ENCODE measurements around the gene TRIM46. TPM values are rescaled to one million over a fixed set of nuclear protein-coding genes. Genes with fewer than 3 reads are reported as not detected.

The TRIM46 gene
- total and polyA plus RNA-seq, 2 of the 13 experiments (the other 11 are each of a cell fraction or from before 2014, with no cell fraction given) = 0.04 to 0.09 TPM

- TF ChIP-seq ARID4A (CRISPR knock-in tag; IDR thresholded peaks at IDR 0.05; ENCODE audit: borderline replicate concordance) = 0 out of 2 replicates have a peak, but pooled peaks have one; percentile 5
- TF ChIP-seq MAZ (IDR thresholded peaks at IDR 0.05; ENCODE audit: borderline replicate concordance, low read depth, low read length) = no peak
- TF ChIP-seq MAZ (CRISPR knock-in tag; IDR thresholded peaks at IDR 0.05; ENCODE audit: low read depth) = 0 out of 2 replicates have a peak, but pooled peaks have one; percentile 1
- no peak for TF ChIP-seq FOSL1 (CRISPR knock-in tag; IDR thresholded peaks at IDR 0.05; ENCODE audit: borderline replicate concordance)
- peak; percentile 81 for TF ChIP-seq HNRNPL (IDR thresholded peaks at IDR 0.05; ENCODE audit: low read depth, low read length)
- TF ChIP-seq HDAC1 (CRISPR knock-in tag; IDR thresholded peaks at IDR 0.05) = 0 out of 2 replicates have a peak, but pooled peaks have one; percentile 19
- TF ChIP-seq NR2C2 (CRISPR knock-in tag; IDR thresholded peaks at IDR 0.05; ENCODE audit: borderline replicate concordance) = peak; percentile 8; the same call in 1 of the 2 replicates
- peak; percentile 26; the same call in 1 of the 2 replicates for TF ChIP-seq ZNF687 (CRISPR knock-in tag; IDR thresholded peaks at IDR 0.05)
- 0 out of 2 replicates have a peak, but pooled peaks have one; percentile 3 for TF ChIP-seq ZNF225 (CRISPR knock-in tag; IDR thresholded peaks at IDR 0.05)
- TF ChIP-seq MTA1 (CRISPR knock-in tag; IDR thresholded peaks at IDR 0.05; ENCODE audit: borderline replicate concordance) = 0 out of 2 replicates have a peak, but pooled peaks have one; percentile 12
- 0 out of 2 replicates have a peak, but pooled peaks have one; percentile 58 for TF ChIP-seq FOXO4 (CRISPR knock-in tag; conservative IDR thresholded peaks at IDR 0.05)
- TF ChIP-seq ZNF362 (CRISPR knock-in tag; IDR thresholded peaks at IDR 0.05; ENCODE audit: borderline replicate concordance) = no peak
- TF ChIP-seq RFX1 (IDR thresholded peaks at IDR 0.05) = no peak
- no peak for TF ChIP-seq IKZF5 (CRISPR knock-in tag; IDR thresholded peaks at IDR 0.05)
Observed at GRCh38 chr1:155179112-155180031, 5.7 kb downstream of the TRIM46 start (continued).
